Endodermal cell (in vitro differentiated cells): ENCODE data around the gene UBR7. TPM values are rescaled to one million over a fixed set of nuclear protein-coding genes. Genes with fewer than 3 reads are reported as not detected.

Experiments used
- DNase-seq: peaks from one replicate; pipeline ENCODE4 v3.0.0-alpha.2; 2017
- H3K27ac ChIP-seq: 2 replicates; pipeline ENCODE4 v1.5.1; 2013; ENCODE audit warnings: mild to moderate bottlenecking, low read depth, low read length, moderate library complexity
- H3K27me3 ChIP-seq: 2 replicates; pipeline ENCODE4 v1.6.1; 2013; ENCODE audit warnings: mild to moderate bottlenecking, low read length, moderate library complexity; ENCODE audit not compliant: insufficient read depth, control insufficient read depth, poor library complexity, severe bottlenecking
- H3K36me3 ChIP-seq: 2 replicates; pipeline ENCODE4 v1.7.0; 2013; ENCODE audit warnings: mild to moderate bottlenecking, low read length, moderate library complexity; ENCODE audit not compliant: control insufficient read depth, insufficient read depth
- H3K4me1 ChIP-seq: one replicate; pipeline ENCODE4 v1.7.0; 2013; ENCODE audit warnings: low read length; ENCODE audit not compliant: control insufficient read depth, insufficient read depth
- H3K4me3 ChIP-seq: 2 replicates; pipeline ENCODE4 v1.5.1; 2013; ENCODE audit warnings: mild to moderate bottlenecking, low read length, moderate library complexity
- H3K9ac ChIP-seq: 2 replicates; pipeline ENCODE4 v1.6.1; 2013; ENCODE audit warnings: mild to moderate bottlenecking, low read length, moderate library complexity; ENCODE audit not compliant: poor library complexity, severe bottlenecking; ENCODE audit errors: extremely low read depth
- H3K9me3 ChIP-seq: 2 replicates; pipeline ENCODE4 v1.6.1; 2013; ENCODE audit warnings: mild to moderate bottlenecking, low read length, moderate library complexity; ENCODE audit not compliant: control insufficient read depth
- H3K27ac Mint-ChIP-seq: 2 replicates; pipeline ENCODE4 v1.8.0; 2020; ENCODE audit warnings: mixed read lengths
- H3K27me3 Mint-ChIP-seq: 2 replicates; pipeline ENCODE4 v1.8.0; 2021; ENCODE audit warnings: mild to moderate bottlenecking, mixed read lengths; ENCODE audit not compliant: insufficient read depth
- H3K36me3 Mint-ChIP-seq: 2 replicates; pipeline ENCODE4 v1.8.0; 2020; ENCODE audit warnings: low read depth, mixed read lengths
- H3K4me1 Mint-ChIP-seq: 2 replicates; pipeline ENCODE4 v1.8.0; 2020; ENCODE audit warnings: mixed read lengths
- H3K4me3 Mint-ChIP-seq: 2 replicates; pipeline ENCODE4 v1.8.0; 2020; ENCODE audit warnings: mild to moderate bottlenecking, moderate library complexity, mixed read lengths
- H3K9me3 Mint-ChIP-seq: 2 replicates; pipeline ENCODE4 v1.8.0; 2020; ENCODE audit warnings: mild to moderate bottlenecking, mixed read lengths
- CTCF ChIP-seq: fragments of 200-600 bp; sonication (generic); conservative IDR thresholded peaks from 2 replicates; pipeline ENCODE4 v1.5.0; 2021; ENCODE audit warnings: antibody characterized with exemption, mild to moderate bottlenecking
- WGBS, 2 experiments: methylation state at CpG; one replicate each; pipeline versions ENCODE4 v1.1.5 to v1.1.7; 2013; ENCODE audit warnings: missing lambda C conversion rate in 2 of 2, mixed read lengths in 1 of 2; ENCODE audit not compliant: insufficient coverage in 1 of 2, insufficient read length in 1 of 2; 5-methylcytosine and 5-hydroxymethylcytosine counted together
- total RNA-seq, 2 donors: library from RNA; stranded (reverse); fragmentation: NEBNext Ultra II Directional in 1 of 2; extraction: Animal tissue kit (Norgen Biotek cat#: 25700) in 1 of 2; gene quantifications; 2 replicates in 1 of 2; 3 replicates in 1 of 2; pipeline ENCODE4 v1.2.1, GENCODE V29; 2021

Gene UBR7
- total RNA-seq, 2 donors from 2014 or later: 25.0 to 25.6 TPM

GRCh38 chr14:93267149-93267711 is 60.2 kb downstream of the UBR7 start:
- H3K27ac Mint-ChIP-seq: peak overlapping the region; percentile 67
- peaks cover 19% of the 10 kb centered on the region for H3K36me3 ChIP-seq
- no peak overlapping the region for H3K27ac ChIP-seq
- TF ChIP-seq CTCF: no peak
- no peaks in the 10 kb centered on the region for H3K27me3 ChIP-seq
- H3K4me3 ChIP-seq: no peak overlapping the region
- peaks cover 9% of the 10 kb centered on the region for H3K4me1 ChIP-seq
- no peaks in the 10 kb centered on the region for H3K9me3 ChIP-seq
- peaks cover 43% of the 10 kb centered on the region for H3K4me1 Mint-ChIP-seq
- H3K36me3 Mint-ChIP-seq: peaks cover 15% of the 10 kb centered on the region
- no peak for DNase-seq
- no peak overlapping the region for H3K4me3 Mint-ChIP-seq
- H3K27me3 Mint-ChIP-seq: no peaks in the 10 kb centered on the region
- H3K9me3 Mint-ChIP-seq: no peaks in the 10 kb centered on the region
- 83 to 88% methylated on average over 3 of the region's 3 CpGs for WGBS, 2 experiments
- no peak overlapping the region for H3K9ac ChIP-seq

DNA sequence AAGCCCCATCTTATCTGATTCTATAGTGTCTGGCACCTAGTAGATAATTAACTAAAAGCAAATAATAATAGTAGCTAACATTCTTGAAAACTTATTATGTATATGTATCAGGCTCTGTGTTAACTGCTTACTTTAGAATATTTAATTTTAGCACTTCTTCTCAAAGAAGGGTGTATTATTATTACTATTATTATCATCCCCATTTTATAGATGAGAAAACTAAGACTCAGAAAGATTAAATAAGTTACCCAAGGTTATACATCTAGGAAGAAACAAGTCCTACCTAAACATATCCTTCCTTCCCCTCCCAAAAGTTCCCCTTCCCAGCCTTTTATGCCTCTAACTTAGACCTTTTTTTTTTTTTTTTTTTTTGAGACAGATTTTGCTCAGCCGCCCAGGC is 61.4 kb downstream of the UBR7 start:
- H3K9me3 ChIP-seq: no peaks in the 10 kb centered on the region
- Mint-ChIP-seq H3K36me3 (peaks cover 7% of the 10 kb centered on the region), H3K9me3 (no peaks in the 10 kb centered on the region), H3K4me3 (no peak overlapping the region), H3K27me3 (no peaks in the 10 kb centered on the region), H3K27ac (no peak overlapping the region), H3K4me1 (peaks cover 51% of the 10 kb centered on the region)
- no peak for DNase-seq
- H3K27me3 ChIP-seq: no peaks in the 10 kb centered on the region
- H3K36me3 ChIP-seq: peaks cover 11% of the 10 kb centered on the region
- H3K9ac ChIP-seq: no peak overlapping the region
- H3K4me1 ChIP-seq: peaks cover 16% of the 10 kb centered on the region
- 88 to 100% methylated on average over 1 of the region's 1 CpG for WGBS, 2 experiments
- H3K27ac ChIP-seq: no peak overlapping the region
- H3K4me3 ChIP-seq: no peak overlapping the region
- no peak for TF ChIP-seq CTCF

DNA sequence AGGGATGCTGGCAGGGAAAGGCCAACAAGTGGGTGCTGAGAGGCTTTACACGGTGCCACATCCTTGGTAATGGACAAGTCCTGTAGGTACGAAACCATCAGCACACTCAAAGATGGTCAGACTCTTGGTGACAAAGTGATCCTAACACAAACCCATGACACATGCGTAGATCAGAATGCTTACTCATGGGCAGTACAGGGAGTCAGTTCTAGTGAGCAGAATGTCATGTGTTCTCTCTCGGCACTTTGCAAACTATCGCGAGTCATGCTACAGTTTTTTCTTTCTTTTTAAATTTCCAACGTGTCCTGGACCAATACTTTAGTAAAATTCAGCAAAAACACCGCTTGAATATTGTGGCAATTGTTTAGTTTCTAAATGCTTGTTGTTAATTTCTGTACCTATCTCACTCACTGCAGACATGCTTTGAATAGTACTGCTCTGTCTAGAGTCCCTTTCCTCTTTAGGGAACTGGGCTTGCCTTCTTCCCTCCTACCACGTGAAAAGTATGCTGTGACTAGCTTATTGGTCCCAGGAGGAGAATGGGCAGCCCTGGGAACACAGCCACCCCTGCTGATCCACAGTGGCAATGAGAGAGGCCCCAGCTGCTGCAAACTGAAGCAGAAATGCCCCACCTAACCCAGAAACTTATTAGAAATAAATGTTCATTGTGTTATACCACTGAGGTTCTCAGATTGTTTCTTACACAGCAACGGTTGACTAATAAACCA is 62.4 kb downstream of the UBR7 start:
- Histone ChIP-seq H3K27ac (peak overlapping the region; percentile 26), H3K36me3 (peaks cover 5% of the 10 kb centered on the region), H3K9ac (no peak overlapping the region), H3K4me1 (peaks cover 18% of the 10 kb centered on the region), H3K9me3 (no peaks in the 10 kb centered on the region), H3K4me3 (no peak overlapping the region), H3K27me3 (no peaks in the 10 kb centered on the region)
- Mint-ChIP-seq H3K27ac (no peak overlapping the region), H3K27me3 (no peaks in the 10 kb centered on the region), H3K4me1 (peaks cover 47% of the 10 kb centered on the region), H3K9me3 (no peaks in the 10 kb centered on the region), H3K36me3 (peaks cover 10% of the 10 kb centered on the region), H3K4me3 (no peak overlapping the region)
- no peak for DNase-seq
- TF ChIP-seq CTCF: no peak
- WGBS, 2 experiments: 92 to 99% methylated on average over 8 to 10 of the region's 10 CpGs
